GM23248 (cell line): ENCODE data around the gene TRIM29. TPM values are rescaled to one million over a fixed set of nuclear protein-coding genes. Genes with fewer than 3 reads are reported as not detected.
A peak's percentile ranks its signal among the peaks of the same experiment; 100 is the strongest.

Experiments
- DNase-seq: peaks from one replicate; pipeline ENCODE4 v3.0.0-alpha.2; 2015
- H2AFZ ChIP-seq: fragments of 200-600 bp; sonication (generic); 2 replicates; pipeline ENCODE4 v1.6.1; 2016; ENCODE audit warnings: antibody characterized with exemption
- H3F3A ChIP-seq: fragments of 200-600 bp; sonication (generic); 2 replicates; pipeline ENCODE4 v1.6.1; 2016; ENCODE audit warnings: mild to moderate bottlenecking, antibody characterized with exemption, mixed run types; ENCODE audit not compliant: insufficient read depth
- H3K27ac ChIP-seq: fragments of 200-600 bp; sonication (generic); 2 replicates; pipeline ENCODE4 v1.5.1; 2016; ENCODE audit warnings: mild to moderate bottlenecking
- H3K27me3 ChIP-seq: fragments of 200-600 bp; sonication (generic); replicated peaks from 2 replicates; pipeline ENCODE4 v1.6.1; 2016; ENCODE audit warnings: mild to moderate bottlenecking; ENCODE audit not compliant: insufficient read depth
- H3K36me3 ChIP-seq: fragments of 200-600 bp; sonication (generic); 2 replicates; pipeline ENCODE4 v1.6.1; 2016; ENCODE audit warnings: low read depth, mild to moderate bottlenecking
- H3K4me1 ChIP-seq: fragments of 200-600 bp; sonication (generic); 2 replicates; pipeline ENCODE4 v1.6.1; 2016; ENCODE audit warnings: mild to moderate bottlenecking; ENCODE audit not compliant: insufficient read depth
- H3K4me2 ChIP-seq: fragments of 200-600 bp; sonication (generic); one replicate; pipeline ENCODE4 v1.6.1; 2016; ENCODE audit warnings: mild to moderate bottlenecking; ENCODE audit not compliant: unreplicated experiment
- H3K4me3 ChIP-seq: fragments of 200-600 bp; sonication (generic); 2 replicates; pipeline ENCODE4 v1.5.1; 2016; ENCODE audit warnings: mild to moderate bottlenecking
- H3K79me2 ChIP-seq: fragments of 200-600 bp; sonication (generic); 2 replicates; pipeline ENCODE4 v1.6.1; 2016; ENCODE audit warnings: mild to moderate bottlenecking; ENCODE audit not compliant: insufficient read depth
- H3K9ac ChIP-seq: fragments of 200-600 bp; sonication (generic); 2 replicates; pipeline ENCODE4 v1.6.1; 2016; ENCODE audit warnings: mild to moderate bottlenecking
- H3K9me2 ChIP-seq: fragments of 200-600 bp; sonication (generic); 2 replicates; pipeline ENCODE4 v1.6.1; 2016; ENCODE audit warnings: mixed run types, mild to moderate bottlenecking, moderate library complexity; ENCODE audit not compliant: insufficient read depth
- H3K9me3 ChIP-seq: fragments of 200-600 bp; sonication (generic); one replicate; pipeline ENCODE4 v1.6.1; 2017; ENCODE audit warnings: low read depth
- H4K20me1 ChIP-seq: fragments of 200-600 bp; sonication (generic); 2 replicates; pipeline ENCODE4 v1.6.0; 2016; ENCODE audit not compliant: insufficient read depth
- EZH2 ChIP-seq: fragments of 200-600 bp; sonication (generic); IDR thresholded peaks from 2 replicates; pipeline ENCODE4 v1.6.1; 2018; ENCODE audit warnings: antibody characterized with exemption, mild to moderate bottlenecking; ENCODE audit not compliant: insufficient read depth, poor library complexity, severe bottlenecking
- EZH2phosphoT487 ChIP-seq: fragments of 200-600 bp; sonication (generic); IDR thresholded peaks from 2 replicates; pipeline ENCODE4 v1.6.1; 2018; ENCODE audit warnings: antibody characterized with exemption, moderate library complexity, mild to moderate bottlenecking, low read depth; ENCODE audit not compliant: insufficient read depth
- WGBS, 2 experiments: methylation state at CpG; one replicate each; pipeline ENCODE4 v1.1.6; 2015 to 2017; ENCODE audit warnings: low lambda C conversion rate in 2 of 2, low coverage in 1 of 2; ENCODE audit errors: missing lambda C conversion rate in 2 of 2; 5-methylcytosine and 5-hydroxymethylcytosine counted together
- in situ Hi-C: fragments of 300-500 bp; cut with MboI; formaldehyde crosslinking; loops from 2 replicates; pipeline ENCODE4 v1.15.0; 2020
- polyA plus RNA-seq: library from polyadenylated mRNA; unstranded; fragments of >200 nt; fragmentation: Nextera tagmentation; extraction: Ambion mirVana; gene quantifications from 2 replicates; pipeline ENCODE4 v1.2.1, GENCODE V29; 2016
- total RNA-seq: library from RNA; depleted of rRNA; stranded (reverse); fragments of >200 nt; shearing (Covaris generic); gene quantifications from 2 replicates; pipeline ENCODE4 v1.2.3, GENCODE V29; 2014

Gene TRIM29
- total and polyA plus RNA-seq, 2 experiments from 2014 or later = 0.86 TPM; not detected in 1

GRCh38 chr11:120179057-120179672 is 41.3 kb upstream of the TRIM29 start:
- no peaks in the 10 kb centered on the region for H3K9me2 ChIP-seq
- H3K79me2 ChIP-seq = no peaks in the 10 kb centered on the region
- peaks cover 27% of the 10 kb centered on the region for H3F3A ChIP-seq
- 8 to 11% methylated on average over 10 of the region's 10 CpGs for WGBS, 2 experiments
- peak; percentile 80 for DNase-seq
- no peaks in the 10 kb centered on the region for H3K36me3 ChIP-seq
- no peaks in the 10 kb centered on the region for H3K9me3 ChIP-seq
- H4K20me1 ChIP-seq = no peaks in the 10 kb centered on the region
- no peaks in the 10 kb centered on the region for H3K27me3 ChIP-seq
- H2AFZ ChIP-seq = peak overlapping the region; percentile 74
- TF ChIP-seq EZH2 (no peak), EZH2phosphoT487 (no peak)
- H3K27ac ChIP-seq = peak overlapping the region; percentile 99
- H3K4me2 ChIP-seq = peak overlapping the region; percentile 70
- in situ Hi-C loops = no loop called here
- no peak overlapping the region for H3K4me3 ChIP-seq
- peak overlapping the region; percentile 87 for H3K9ac ChIP-seq
- peaks cover 41% of the 10 kb centered on the region for H3K4me1 ChIP-seq

- peak overlapping the region; percentile 74; the same call in 1 of the 2 replicates for H2AFZ ChIP-seq
- peaks cover 41% of the 10 kb centered on the region for H3K4me1 ChIP-seq
- H3K9me2 ChIP-seq = no peaks in the 10 kb centered on the region
- WGBS, 2 experiments = 45 to 49% methylated on average over 5 of the region's 5 CpGs
- no peaks in the 10 kb centered on the region for H3K79me2 ChIP-seq
- H3K4me3 ChIP-seq = no peak overlapping the region
- no peak for TF ChIP-seq EZH2phosphoT487
- peak overlapping the region; percentile 70 for H3K4me2 ChIP-seq
- in situ Hi-C loops = no loop called here
- peak overlapping the region; percentile 87; the same call in 1 of the 2 replicates for H3K9ac ChIP-seq
- H3K27ac ChIP-seq = peak overlapping the region; percentile 99
- H3K36me3 ChIP-seq = no peaks in the 10 kb centered on the region
- no peaks in the 10 kb centered on the region for H3K27me3 ChIP-seq
- no peaks in the 10 kb centered on the region for H4K20me1 ChIP-seq
- no peaks in the 10 kb centered on the region for H3K9me3 ChIP-seq
- H3F3A ChIP-seq = peaks cover 27% of the 10 kb centered on the region
- DNase-seq = peak; percentile 84
Measured at GRCh38 chr11:120178561-120179056, 40.7 kb upstream of the TRIM29 start.

- peaks cover 14% of the 10 kb centered on the region for H3F3A ChIP-seq
- H3K4me2 ChIP-seq = no peak overlapping the region
- H3K4me1 ChIP-seq = peaks cover 25% of the 10 kb centered on the region
- no peaks in the 10 kb centered on the region for H3K36me3 ChIP-seq
- no peak for DNase-seq
- H3K9me3 ChIP-seq = no peaks in the 10 kb centered on the region
- in situ Hi-C loops = loop anchor here (5.0 kb wide), 2 partner anchors 52 to 122 kb away; no protein-coding TSS in a partner anchor
- H3K27me3 ChIP-seq = no peaks in the 10 kb centered on the region
- TF ChIP-seq EZH2phosphoT487 = no peak
- TF ChIP-seq EZH2 = no peak
- H3K4me3 ChIP-seq = no peak overlapping the region
- H2AFZ ChIP-seq = no peak overlapping the region
- no peak overlapping the region for H3K9ac ChIP-seq
- H4K20me1 ChIP-seq = no peaks in the 10 kb centered on the region
- no peaks in the 10 kb centered on the region for H3K9me2 ChIP-seq
- H3K79me2 ChIP-seq = no peaks in the 10 kb centered on the region
- 84 to 90% methylated on average over 4 of the region's 4 CpGs for WGBS, 2 experiments
- H3K27ac ChIP-seq = no peak overlapping the region
Measured at GRCh38 chr11:120174866-120175265, 37.0 kb upstream of the TRIM29 start.

GRCh38 chr11:120173807-120174206 is 35.9 kb upstream of the TRIM29 start:
- H4K20me1 ChIP-seq = no peaks in the 10 kb centered on the region
- H2AFZ ChIP-seq = no peak overlapping the region
- H3K9me3 ChIP-seq = no peaks in the 10 kb centered on the region
- no peaks in the 10 kb centered on the region for H3K36me3 ChIP-seq
- H3K4me3 ChIP-seq = no peak overlapping the region
- H3K9ac ChIP-seq = no peak overlapping the region
- in situ Hi-C loops = loop anchor here (5.0 kb wide), 2 partner anchors 53 to 123 kb away; no protein-coding TSS in a partner anchor
- H3K27me3 ChIP-seq = no peaks in the 10 kb centered on the region
- H3K4me2 ChIP-seq = no peak overlapping the region
- WGBS, 2 experiments = 34 to 35% methylated on average over 5 of the region's 5 CpGs
- no peak overlapping the region for H3K27ac ChIP-seq
- H3K4me1 ChIP-seq = peaks cover 15% of the 10 kb centered on the region
- DNase-seq = no peak
- no peaks in the 10 kb centered on the region for H3K79me2 ChIP-seq
- H3F3A ChIP-seq = peaks cover 3% of the 10 kb centered on the region
- H3K9me2 ChIP-seq = no peaks in the 10 kb centered on the region
- TF ChIP-seq EZH2phosphoT487 (no peak), EZH2 (no peak)
